ENCODE results near the gene KSR1.

Gene KSR1

GRCh38 chr17:27558341-27558740, 102.1 kb downstream of the KSR1 start:
- Histone ChIP-seq H3K27me3 (ENCODE audit: control insufficient read depth, insufficient read depth, low read length) (no peaks in the 10 kb centered on the region), H3K36me3 (ENCODE audit: control insufficient read depth, insufficient read depth, low read length) (peaks cover 17% of the 10 kb centered on the region), H3K9me3 (ENCODE audit: control insufficient read depth, insufficient read depth, low read depth, low read length) (peaks cover 2% of the 10 kb centered on the region), H3K4me3 (ENCODE audit: low read depth, low read length) (no peak overlapping the region), H3K4me1 (ENCODE audit: control insufficient read depth, insufficient read depth, low read length) (peaks cover 1% of the 10 kb centered on the region; the same call in 1 of the 2 replicates), H3K9ac (ENCODE audit: low read length) (no peak overlapping the region), H3K27ac (ENCODE audit: low read depth, low read length) (no peak overlapping the region)

GRCh38 chr17:27558842-27559505, 102.7 kb downstream of the KSR1 start:
- Histone ChIP-seq H3K9me3 (ENCODE audit: control insufficient read depth, insufficient read depth, low read depth, low read length) (peaks cover 2% of the 10 kb centered on the region), H3K27me3 (ENCODE audit: control insufficient read depth, insufficient read depth, low read length) (no peaks in the 10 kb centered on the region), H3K36me3 (ENCODE audit: control insufficient read depth, insufficient read depth, low read length) (peaks cover 17% of the 10 kb centered on the region), H3K27ac (ENCODE audit: low read depth, low read length) (no peak overlapping the region), H3K4me1 (ENCODE audit: control insufficient read depth, insufficient read depth, low read length) (no peaks in the 10 kb centered on the region; the same call in 1 of the 2 replicates), H3K4me3 (ENCODE audit: low read depth, low read length) (no peak overlapping the region), H3K9ac (ENCODE audit: low read length) (no peak overlapping the region)

- H3K27ac ChIP-seq (ENCODE audit: low read depth, low read length): no peak overlapping the region
- H3K9ac ChIP-seq (ENCODE audit: low read length): no peak overlapping the region
- peaks cover 17% of the 10 kb centered on the region for H3K36me3 ChIP-seq (ENCODE audit: control insufficient read depth, insufficient read depth, low read length)
- no peaks in the 10 kb centered on the region for H3K27me3 ChIP-seq (ENCODE audit: control insufficient read depth, insufficient read depth, low read length)
- no peaks in the 10 kb centered on the region; the same call in 1 of the 2 replicates for H3K9me3 ChIP-seq (ENCODE audit: control insufficient read depth, insufficient read depth, low read depth, low read length)
- H3K4me1 ChIP-seq (ENCODE audit: control insufficient read depth, insufficient read depth, low read length): no peaks in the 10 kb centered on the region; the same call in 1 of the 2 replicates
- no peak overlapping the region for H3K4me3 ChIP-seq (ENCODE audit: low read depth, low read length)
Measured at GRCh38 chr17:27559506-27560481, 103.5 kb downstream of the KSR1 start.

GRCh38 chr17:27560668-27561067, 104.4 kb downstream of the KSR1 start:
- H3K4me3 ChIP-seq (ENCODE audit: low read depth, low read length): no peak overlapping the region
- H3K27ac ChIP-seq (ENCODE audit: low read depth, low read length): no peak overlapping the region
- H3K4me1 ChIP-seq (ENCODE audit: control insufficient read depth, insufficient read depth, low read length): no peaks in the 10 kb centered on the region; the same call in 1 of the 2 replicates
- H3K27me3 ChIP-seq (ENCODE audit: control insufficient read depth, insufficient read depth, low read length): no peaks in the 10 kb centered on the region
- peaks cover 17% of the 10 kb centered on the region for H3K36me3 ChIP-seq (ENCODE audit: control insufficient read depth, insufficient read depth, low read length)
- H3K9me3 ChIP-seq (ENCODE audit: control insufficient read depth, insufficient read depth, low read depth, low read length): no peaks in the 10 kb centered on the region; the same call in 1 of the 2 replicates
- H3K9ac ChIP-seq (ENCODE audit: low read length): no peak overlapping the region

- no peak overlapping the region for H3K27ac ChIP-seq (ENCODE audit: low read depth, low read length)
- no peaks in the 10 kb centered on the region; the same call in 1 of the 2 replicates for H3K4me1 ChIP-seq (ENCODE audit: control insufficient read depth, insufficient read depth, low read length)
- no peak overlapping the region for H3K4me3 ChIP-seq (ENCODE audit: low read depth, low read length)
- no peaks in the 10 kb centered on the region; the same call in 1 of the 2 replicates for H3K9me3 ChIP-seq (ENCODE audit: control insufficient read depth, insufficient read depth, low read depth, low read length)
- peaks cover 10% of the 10 kb centered on the region; the same call in 1 of the 2 replicates for H3K36me3 ChIP-seq (ENCODE audit: control insufficient read depth, insufficient read depth, low read length)
- H3K27me3 ChIP-seq (ENCODE audit: control insufficient read depth, insufficient read depth, low read length): no peaks in the 10 kb centered on the region
- H3K9ac ChIP-seq (ENCODE audit: low read length): no peak overlapping the region
Measured at GRCh38 chr17:27562777-27563455, 106.7 kb downstream of the KSR1 start.

- Histone ChIP-seq H3K27ac (ENCODE audit: low read depth, low read length) (no peak overlapping the region), H3K36me3 (ENCODE audit: control insufficient read depth, insufficient read depth, low read length) (peaks cover 5% of the 10 kb centered on the region; the same call in 1 of the 2 replicates), H3K4me1 (ENCODE audit: control insufficient read depth, insufficient read depth, low read length) (peaks cover 5% of the 10 kb centered on the region), H3K9me3 (ENCODE audit: control insufficient read depth, insufficient read depth, low read depth, low read length) (no peaks in the 10 kb centered on the region; the same call in 1 of the 2 replicates), H3K4me3 (ENCODE audit: low read depth, low read length) (no peak overlapping the region), H3K9ac (ENCODE audit: low read length) (no peak overlapping the region), H3K27me3 (ENCODE audit: control insufficient read depth, insufficient read depth, low read length) (no peaks in the 10 kb centered on the region)
Measured at GRCh38 chr17:27563532-27563931, 107.3 kb downstream of the KSR1 start.

GRCh38 chr17:27564463-27564862, 108.2 kb downstream of the KSR1 start:
- Histone ChIP-seq H3K27me3 (ENCODE audit: control insufficient read depth, insufficient read depth, low read length) (no peaks in the 10 kb centered on the region), H3K9ac (ENCODE audit: low read length) (no peak overlapping the region), H3K9me3 (ENCODE audit: control insufficient read depth, insufficient read depth, low read depth, low read length) (no peaks in the 10 kb centered on the region; the same call in 1 of the 2 replicates), H3K4me3 (ENCODE audit: low read depth, low read length) (no peak overlapping the region), H3K36me3 (ENCODE audit: control insufficient read depth, insufficient read depth, low read length) (peaks cover 5% of the 10 kb centered on the region; the same call in 1 of the 2 replicates), H3K4me1 (ENCODE audit: control insufficient read depth, insufficient read depth, low read length) (peaks cover 14% of the 10 kb centered on the region), H3K27ac (ENCODE audit: low read depth, low read length) (no peak overlapping the region)

GRCh38 chr17:27565874-27566670, 109.8 kb downstream of the KSR1 start:
- Histone ChIP-seq H3K9ac (ENCODE audit: low read length) (no peak overlapping the region), H3K4me3 (ENCODE audit: low read depth, low read length) (no peak overlapping the region), H3K27ac (ENCODE audit: low read depth, low read length) (no peak overlapping the region), H3K36me3 (ENCODE audit: control insufficient read depth, insufficient read depth, low read length) (peaks cover under 1% of the 10 kb centered on the region; the same call in 1 of the 2 replicates), H3K4me1 (ENCODE audit: control insufficient read depth, insufficient read depth, low read length) (peaks cover 30% of the 10 kb centered on the region), H3K27me3 (ENCODE audit: control insufficient read depth, insufficient read depth, low read length) (no peaks in the 10 kb centered on the region), H3K9me3 (ENCODE audit: control insufficient read depth, insufficient read depth, low read depth, low read length) (no peaks in the 10 kb centered on the region; the same call in 1 of the 2 replicates)

GRCh38 chr17:27566671-27567562, 110.7 kb downstream of the KSR1 start:
- H3K4me3 ChIP-seq (ENCODE audit: low read depth, low read length): no peak overlapping the region
- no peak overlapping the region for H3K9ac ChIP-seq (ENCODE audit: low read length)
- no peaks in the 10 kb centered on the region for H3K27me3 ChIP-seq (ENCODE audit: control insufficient read depth, insufficient read depth, low read length)
- H3K4me1 ChIP-seq (ENCODE audit: control insufficient read depth, insufficient read depth, low read length): peaks cover 38% of the 10 kb centered on the region
- no peaks in the 10 kb centered on the region; the same call in 1 of the 2 replicates for H3K36me3 ChIP-seq (ENCODE audit: control insufficient read depth, insufficient read depth, low read length)
- no peaks in the 10 kb centered on the region; the same call in 1 of the 2 replicates for H3K9me3 ChIP-seq (ENCODE audit: control insufficient read depth, insufficient read depth, low read depth, low read length)
- H3K27ac ChIP-seq (ENCODE audit: low read depth, low read length): no peak overlapping the region

Measured in HUES6 (cell line).